NCI-H2196 treated with DMSO at 0.1 percent for 48 hours (cell line): Measurements from ENCODE around the gene TCF7L2.

Source experiments
- DNase-seq: peaks from one replicate; lab custom pipeline; 2025; ENCODE audit not compliant: unreplicated experiment; lab: John Stamatoyannopoulos, UW

TCF7L2 gene

DNA sequence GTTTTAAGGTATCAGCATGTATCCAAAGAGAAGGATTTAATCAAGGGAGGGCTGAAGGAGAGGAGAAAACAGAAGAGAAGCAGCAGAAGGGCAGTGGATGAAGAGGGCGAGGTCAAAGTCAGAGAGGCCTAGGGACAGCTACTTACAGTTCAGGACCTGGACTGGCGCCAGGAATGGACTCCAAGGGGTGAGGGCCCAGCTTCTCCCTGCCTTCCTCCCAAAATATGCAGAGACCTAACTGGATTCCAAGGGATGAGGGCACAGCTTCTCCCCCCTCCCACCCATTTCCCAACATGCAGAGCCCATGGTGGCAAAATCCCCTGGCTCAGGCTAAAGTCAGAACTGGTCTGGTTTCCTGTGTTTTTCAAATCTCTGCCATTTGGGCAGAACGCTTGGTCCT lies 3.4 kb upstream of the TCF7L2 start:
- DNase-seq, result no peak

- DNase-seq, result no peak
Measured at GRCh38 chr10:112948196-112948595, 1.9 kb upstream of the TCF7L2 start.

- no peak for DNase-seq
Measured at GRCh38 chr10:112949143-112949823, 764 bp upstream of the TCF7L2 start.

DNA sequence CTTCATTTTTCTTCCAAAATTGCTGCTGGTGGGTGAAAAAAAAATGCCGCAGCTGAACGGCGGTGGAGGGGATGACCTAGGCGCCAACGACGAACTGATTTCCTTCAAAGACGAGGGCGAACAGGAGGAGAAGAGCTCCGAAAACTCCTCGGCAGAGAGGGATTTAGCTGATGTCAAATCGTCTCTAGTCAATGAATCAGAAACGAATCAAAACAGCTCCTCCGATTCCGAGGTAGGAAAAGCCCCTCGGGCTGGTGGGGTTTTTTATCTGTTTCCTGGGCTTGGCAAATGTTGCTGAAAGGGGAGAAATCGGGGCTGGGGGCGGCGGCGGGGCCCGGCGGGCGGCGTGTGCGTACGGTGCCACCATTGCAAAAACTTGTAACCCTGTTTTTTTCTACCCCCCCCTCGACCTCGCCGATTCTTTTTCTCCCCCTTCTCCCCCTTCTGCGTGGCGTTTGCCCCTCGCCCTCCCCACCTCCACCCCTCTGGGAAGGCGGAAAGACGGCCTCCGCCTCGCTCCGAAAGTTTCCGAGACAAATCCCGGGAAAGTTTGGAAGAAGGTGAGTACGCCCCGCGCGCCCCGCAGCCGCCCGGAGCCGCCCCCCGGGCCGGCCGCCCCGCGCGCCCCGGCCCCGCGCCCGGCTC lies 789 bp downstream of the TCF7L2 start:
- DNase-seq, result no peak

DNA sequence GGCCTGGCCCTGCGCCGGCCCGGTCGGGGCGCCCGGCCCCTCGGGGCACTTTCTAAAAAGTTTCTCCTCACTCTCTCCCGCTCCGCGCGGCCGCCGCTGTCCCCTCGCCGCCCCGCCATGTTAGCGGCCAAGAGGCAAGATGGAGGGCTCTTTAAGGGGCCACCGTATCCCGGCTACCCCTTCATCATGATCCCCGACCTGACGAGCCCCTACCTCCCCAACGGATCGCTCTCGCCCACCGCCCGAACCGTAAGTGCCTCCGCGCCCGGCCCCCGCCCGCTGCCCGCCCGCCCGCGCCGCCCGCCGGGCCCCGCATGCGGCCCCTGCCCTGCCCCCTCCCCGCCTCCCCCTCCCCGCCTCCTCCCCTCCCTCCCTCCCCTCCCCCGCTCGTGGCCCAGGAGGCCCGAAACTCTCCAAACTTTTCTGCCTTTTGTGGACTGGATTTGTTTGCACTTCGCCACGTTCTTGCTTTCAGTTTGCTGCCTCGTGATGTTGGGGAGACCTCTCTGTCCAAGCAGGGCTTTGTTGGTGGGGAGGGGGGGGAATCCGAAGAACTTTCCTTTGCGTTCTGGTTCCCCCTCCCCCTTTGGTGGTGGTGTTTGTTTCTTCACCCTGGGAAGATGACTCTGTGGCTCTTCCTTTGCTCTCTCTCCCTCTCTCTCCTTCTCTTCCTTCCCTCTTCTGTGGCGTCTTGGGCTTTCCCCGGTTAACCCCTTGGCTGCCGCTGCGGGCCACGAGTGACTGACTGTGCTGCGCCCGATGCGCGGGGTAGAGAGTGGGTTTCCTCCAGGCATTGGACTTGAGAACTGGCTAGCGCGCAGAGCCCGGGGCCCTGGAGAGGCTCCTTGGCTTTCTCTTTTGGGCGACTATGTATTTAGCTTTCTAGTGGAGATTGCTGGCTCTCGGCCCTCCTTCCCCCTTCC lies 1.6 kb downstream of the TCF7L2 start:
- DNase-seq, result no peak

DNA sequence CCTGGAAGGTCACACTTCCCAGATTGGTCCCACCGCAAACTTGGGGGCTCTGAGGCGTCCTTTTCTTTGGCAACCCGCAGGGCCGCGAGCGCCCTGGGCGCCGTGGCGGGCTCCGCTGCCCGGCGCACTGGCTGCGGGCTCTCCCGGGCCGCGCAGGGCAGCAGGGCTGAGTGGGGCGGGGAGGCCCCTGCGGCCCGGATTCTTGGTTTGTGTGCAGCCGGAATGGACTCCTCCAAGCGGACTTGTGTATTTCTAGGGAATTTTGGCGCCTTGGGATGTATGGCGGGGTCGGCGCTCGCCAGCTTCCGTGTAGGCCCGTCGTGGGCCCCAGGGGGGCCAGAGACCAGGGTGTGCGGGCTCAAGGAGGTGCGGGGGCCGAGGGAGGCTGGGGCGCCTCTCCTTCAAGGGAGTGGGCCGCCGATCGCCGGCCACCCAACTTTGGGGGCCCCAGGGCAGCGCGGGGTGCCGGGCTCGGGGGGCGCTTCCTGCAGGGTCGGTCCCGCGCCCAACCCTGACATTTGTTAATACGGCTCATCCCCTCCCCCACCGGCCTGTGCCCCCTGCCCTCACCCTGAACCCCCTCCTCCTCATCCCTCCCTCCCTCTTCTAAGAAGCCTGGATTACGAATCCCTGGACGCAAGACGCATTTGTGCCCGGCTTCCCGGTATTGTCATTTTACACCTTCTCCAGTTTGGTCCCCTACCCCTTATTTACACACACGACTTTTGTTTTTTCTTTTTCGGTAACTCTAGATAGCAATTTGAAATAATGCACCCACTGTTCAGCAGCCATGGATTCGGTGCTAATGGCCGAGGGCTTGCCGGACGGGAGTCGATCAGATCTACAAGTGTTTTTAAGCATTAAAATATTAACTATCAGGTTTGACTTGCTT lies 2.5 kb downstream of the TCF7L2 start:
- no peak for DNase-seq

- DNase-seq, result no peak
Measured at GRCh38 chr10:112953174-112954159, 3.4 kb downstream of the TCF7L2 start.

DNA sequence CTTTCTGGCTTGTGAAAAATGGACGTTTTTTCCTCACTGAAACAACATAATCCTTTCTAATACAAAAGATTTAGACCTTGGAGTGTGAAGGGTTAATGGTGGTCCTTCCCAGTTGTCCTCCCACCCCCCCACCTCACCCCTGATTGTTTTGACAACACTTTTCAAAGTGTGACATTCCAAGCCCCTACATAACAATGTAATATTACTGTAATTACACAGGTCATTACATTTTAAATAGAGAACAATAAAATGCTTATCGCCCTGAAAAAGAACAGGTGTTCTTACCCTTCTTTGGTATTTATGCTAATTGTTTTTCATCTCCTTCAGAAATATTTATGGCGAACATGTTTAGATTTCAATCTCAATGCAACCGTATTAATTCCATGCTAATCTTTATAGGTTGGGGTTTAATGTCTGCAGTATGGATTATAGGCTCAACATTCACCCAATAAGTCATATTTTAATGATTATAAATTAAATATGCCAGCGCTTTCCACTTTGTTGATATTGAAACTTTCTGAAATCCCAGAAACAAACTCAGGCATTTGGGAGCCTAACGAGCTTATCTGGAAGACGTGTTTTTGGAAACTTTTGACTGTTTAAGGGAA lies 5.0 kb downstream of the TCF7L2 start:
- DNase-seq, result no peak

- DNase-seq, result no peak
Measured at GRCh38 chr10:112955582-112956421, 5.8 kb downstream of the TCF7L2 start.

GRCh38 chr10:112956631-112957350 lies 6.7 kb downstream of the TCF7L2 start:
- DNase-seq, result no peak

DNA sequence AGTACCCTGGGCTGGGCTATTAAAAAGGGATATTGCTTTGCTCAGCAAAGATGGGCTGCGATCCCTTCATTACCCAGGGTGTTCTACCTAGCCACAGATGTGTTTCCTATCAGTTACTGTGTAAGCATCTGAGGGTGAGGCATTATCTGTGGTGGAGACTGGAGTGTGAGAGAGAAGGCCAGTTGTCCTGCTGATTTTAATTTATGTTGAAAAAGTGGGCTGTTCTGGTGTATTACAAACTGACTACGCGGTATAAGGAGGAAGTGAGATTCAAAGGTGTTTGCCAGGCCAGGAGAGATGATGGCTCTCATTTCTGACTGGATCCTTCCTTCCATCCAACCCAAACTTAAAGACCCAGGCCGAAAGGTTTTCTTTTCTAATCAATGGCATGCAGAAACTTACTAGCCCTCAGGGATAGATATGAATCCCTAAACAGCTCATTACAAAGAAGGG lies 7.6 kb downstream of the TCF7L2 start:
- no peak for DNase-seq

GRCh38 chr10:112958275-112958995 lies 8.4 kb downstream of the TCF7L2 start:
- DNase-seq, result no peak

GRCh38 chr10:112959207-112959838 lies 9.3 kb downstream of the TCF7L2 start:
- no peak for DNase-seq

DNA sequence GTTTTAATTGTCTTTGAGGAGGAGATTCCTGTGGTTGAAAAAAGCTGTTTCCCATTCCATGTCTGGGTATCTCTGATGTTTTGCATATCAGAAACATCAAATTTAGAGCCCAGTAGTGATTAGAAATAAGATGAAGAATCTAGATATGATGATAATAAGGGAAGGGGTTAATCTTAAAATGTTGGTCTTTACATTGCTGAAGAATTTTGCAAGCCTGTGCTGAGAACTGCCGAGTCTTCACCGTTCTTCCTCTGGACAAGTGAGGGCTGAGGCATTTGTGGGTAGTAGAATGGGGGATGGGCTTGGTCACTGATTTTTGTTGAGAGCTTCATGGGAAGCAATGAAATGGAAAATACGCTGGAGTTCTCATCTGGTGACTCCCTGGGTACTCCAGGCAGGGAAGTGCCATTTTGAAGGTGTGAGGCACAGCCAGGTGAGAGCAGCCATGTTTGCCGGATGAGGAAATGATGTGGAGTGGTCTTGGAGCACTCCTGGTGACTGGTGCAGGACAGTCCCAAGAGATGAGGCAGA lies 10.2 kb downstream of the TCF7L2 start:
- DNase-seq, result no peak

DNA sequence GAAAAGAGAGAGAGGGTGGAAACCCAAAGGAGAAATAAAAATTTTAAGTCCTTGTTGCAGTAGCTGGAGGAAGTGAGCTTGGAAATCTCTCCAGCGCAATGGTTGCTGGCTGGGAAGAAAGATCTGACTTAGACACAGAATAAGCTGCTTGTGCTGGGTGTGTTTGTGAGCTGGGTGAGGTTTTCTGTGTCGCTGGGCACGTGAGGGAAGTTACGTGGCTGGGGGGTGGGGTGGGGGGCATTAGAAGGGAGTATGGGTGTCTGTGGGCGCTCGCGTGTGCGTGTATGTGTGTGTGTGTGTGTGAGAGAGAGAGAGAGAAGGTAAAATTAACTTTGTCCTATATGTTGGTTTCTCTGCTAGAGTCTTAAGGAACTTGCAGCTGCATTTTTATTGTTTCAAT lies 11.6 kb downstream of the TCF7L2 start:
- no peak for DNase-seq

GRCh38 chr10:112962343-112962742 lies 12.3 kb downstream of the TCF7L2 start:
- DNase-seq, result no peak
